Suprapubic skin (tissue), 4 donors: ENCODE measurements around the gene CCSER1. TPM values are rescaled to one million over a fixed set of nuclear protein-coding genes. Genes with fewer than 3 reads are reported as not detected.
"Not testable (repeated sequence)": the region's sequence is repeated elsewhere in the genome, so short reads cannot be mapped to it uniquely, and the experiment has no call there.

Source experiments
- DNase-seq, 2 donors: peaks; one replicate each; pipeline ENCODE4 v3.0.0-alpha.2; 2019; ENCODE audit warnings: low spot score in 2 of 2
- H3K27ac ChIP-seq: fragments of 200-600 bp; sonication (generic); one replicate; pipeline ENCODE4 v1.5.1; 2019
- H3K27me3 ChIP-seq: fragments of 200-600 bp; sonication (generic); one replicate; pipeline ENCODE4 v1.5.1; 2019
- H3K36me3 ChIP-seq: fragments of 200-600 bp; sonication (generic); one replicate; pipeline ENCODE4 v1.5.1; 2019
- H3K4me1 ChIP-seq: fragments of 200-600 bp; sonication (generic); one replicate; pipeline ENCODE4 v1.5.1; 2019
- H3K4me3 ChIP-seq: fragments of 200-600 bp; sonication (generic); one replicate; pipeline ENCODE4 v1.5.1; 2019; ENCODE audit warnings: mild to moderate bottlenecking
- H3K9me3 ChIP-seq: fragments of 200-600 bp; sonication (generic); one replicate; pipeline ENCODE4 v1.5.1; 2019
- EP300 ChIP-seq: sonication (generic); formaldehyde crosslinking; IDR thresholded peaks from one replicate; pipeline ENCODE4 v1.6.1; 2017; ENCODE audit warnings: antibody characterized with exemption
- POLR2A ChIP-seq, 2 donors: fragments of 450-650 bp; IDR thresholded peaks; one replicate each; pipeline ENCODE4 v1.6.1; 2017; ENCODE audit warnings: antibody characterized with exemption in 2 of 2, mild to moderate bottlenecking in 2 of 2, moderate library complexity in 2 of 2
- POLR2AphosphoS5 ChIP-seq, 3 donors: sonication (generic); formaldehyde crosslinking; IDR thresholded peaks; one replicate each; pipeline ENCODE4 v1.6.1; 2017; ENCODE audit warnings: antibody characterized with exemption in 3 of 3
- WGBS: methylation state at CpG from one replicate; pipeline ENCODE4 v1.1.5; 2018; 5-methylcytosine and 5-hydroxymethylcytosine counted together
- total RNA-seq, 4 donors: library from RNA; depleted of rRNA; stranded (reverse); fragments of >200 nt; gene quantifications; one replicate each; pipeline ENCODE4 v1.1.0, GENCODE V29; 2016
- TF ChIP-seq, protein P1 (sequence below), 2 donors: fragments of 200-600 bp in 1 of 2; fragments of 450-650 bp in 1 of 2; sonication (generic) in 1 of 2; IDR thresholded peaks; one replicate each; pipeline ENCODE4 v1.5.1; 2016 to 2019; ENCODE audit warnings: antibody characterized with exemption in 2 of 2, mild to moderate bottlenecking in 1 of 2, moderate library complexity in 1 of 2

CCSER1 gene
- total RNA-seq, 4 donors from 2014 or later = 6.7 to 39.5 (median 11.8) TPM

DNA sequence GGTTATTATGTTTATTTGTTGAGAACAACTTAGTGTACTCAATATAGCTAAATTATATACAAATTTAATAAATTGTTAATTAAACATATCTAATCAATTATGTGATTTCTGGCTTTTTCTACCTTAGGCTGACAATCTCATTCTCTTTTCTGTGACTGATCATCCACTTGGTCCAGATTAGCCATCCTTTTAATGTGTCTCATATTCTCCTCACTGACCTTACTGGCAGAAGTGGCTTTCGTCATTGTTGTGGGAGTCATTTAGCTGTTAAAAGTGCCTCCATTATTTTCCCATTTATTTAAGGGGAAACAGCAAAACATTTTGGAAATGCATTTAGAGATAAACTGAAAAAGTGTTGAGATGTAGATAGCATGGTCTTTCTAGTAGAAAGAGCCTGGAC is 172.2 kb downstream of the CCSER1 start:
- no peak for DNase-seq
- no peaks in the 10 kb centered on the region for H3K36me3 ChIP-seq
- H3K27me3 ChIP-seq = no peaks in the 10 kb centered on the region
- no peak for TF ChIP-seq POLR2AphosphoS5 (IDR thresholded peaks at IDR 0.05)
- no peak for TF ChIP-seq POLR2A (IDR thresholded peaks at IDR 0.05)
- no peak for TF ChIP-seq EP300
- TF ChIP-seq, protein P1, sequence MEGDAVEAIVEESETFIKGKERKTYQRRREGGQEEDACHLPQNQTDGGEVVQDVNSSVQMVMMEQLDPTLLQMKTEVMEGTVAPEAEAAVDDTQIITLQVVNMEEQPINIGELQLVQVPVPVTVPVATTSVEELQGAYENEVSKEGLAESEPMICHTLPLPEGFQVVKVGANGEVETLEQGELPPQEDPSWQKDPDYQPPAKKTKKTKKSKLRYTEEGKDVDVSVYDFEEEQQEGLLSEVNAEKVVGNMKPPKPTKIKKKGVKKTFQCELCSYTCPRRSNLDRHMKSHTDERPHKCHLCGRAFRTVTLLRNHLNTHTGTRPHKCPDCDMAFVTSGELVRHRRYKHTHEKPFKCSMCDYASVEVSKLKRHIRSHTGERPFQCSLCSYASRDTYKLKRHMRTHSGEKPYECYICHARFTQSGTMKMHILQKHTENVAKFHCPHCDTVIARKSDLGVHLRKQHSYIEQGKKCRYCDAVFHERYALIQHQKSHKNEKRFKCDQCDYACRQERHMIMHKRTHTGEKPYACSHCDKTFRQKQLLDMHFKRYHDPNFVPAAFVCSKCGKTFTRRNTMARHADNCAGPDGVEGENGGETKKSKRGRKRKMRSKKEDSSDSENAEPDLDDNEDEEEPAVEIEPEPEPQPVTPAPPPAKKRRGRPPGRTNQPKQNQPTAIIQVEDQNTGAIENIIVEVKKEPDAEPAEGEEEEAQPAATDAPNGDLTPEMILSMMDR (IDR thresholded peaks at IDR 0.05) = no peak
- no peak overlapping the region for H3K4me3 ChIP-seq
- H3K9me3 ChIP-seq = no peaks in the 10 kb centered on the region
- H3K4me1 ChIP-seq = no peaks in the 10 kb centered on the region
- WGBS = 94% methylated on average over 1 of the region's 1 CpG
- no peak overlapping the region for H3K27ac ChIP-seq

DNA sequence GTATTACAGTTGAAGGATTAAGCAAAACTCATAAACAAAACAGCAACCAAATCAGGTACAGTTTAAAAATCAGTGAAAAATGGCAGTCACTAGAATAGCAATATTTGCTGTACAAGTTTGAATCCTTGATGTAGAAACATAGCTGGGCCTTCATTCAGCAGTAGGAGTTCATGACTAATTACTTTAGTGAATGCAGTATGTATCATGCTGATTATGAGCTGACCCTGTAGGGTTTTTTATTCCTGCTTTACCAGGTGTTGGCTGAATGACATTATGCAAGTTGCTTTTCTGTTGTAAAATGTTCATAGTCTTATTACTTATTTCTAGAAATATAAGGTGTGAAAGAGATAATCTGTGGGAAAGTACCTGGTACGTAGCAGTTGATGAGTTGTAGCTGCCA is 179.6 kb downstream of the CCSER1 start:
- WGBS = 93% methylated on average over 1 of the region's 1 CpG
- Histone ChIP-seq H3K27ac (no peak overlapping the region), H3K4me3 (no peak overlapping the region), H3K9me3 (no peaks in the 10 kb centered on the region), H3K36me3 (no peaks in the 10 kb centered on the region), H3K4me1 (no peaks in the 10 kb centered on the region), H3K27me3 (no peaks in the 10 kb centered on the region)
- TF ChIP-seq, protein P1 (IDR thresholded peaks at IDR 0.05) = no peak
- TF ChIP-seq EP300 = no peak
- TF ChIP-seq POLR2A (IDR thresholded peaks at IDR 0.05) = no peak
- no peak for TF ChIP-seq POLR2AphosphoS5 (IDR thresholded peaks at IDR 0.05)
- no peak for DNase-seq

DNA sequence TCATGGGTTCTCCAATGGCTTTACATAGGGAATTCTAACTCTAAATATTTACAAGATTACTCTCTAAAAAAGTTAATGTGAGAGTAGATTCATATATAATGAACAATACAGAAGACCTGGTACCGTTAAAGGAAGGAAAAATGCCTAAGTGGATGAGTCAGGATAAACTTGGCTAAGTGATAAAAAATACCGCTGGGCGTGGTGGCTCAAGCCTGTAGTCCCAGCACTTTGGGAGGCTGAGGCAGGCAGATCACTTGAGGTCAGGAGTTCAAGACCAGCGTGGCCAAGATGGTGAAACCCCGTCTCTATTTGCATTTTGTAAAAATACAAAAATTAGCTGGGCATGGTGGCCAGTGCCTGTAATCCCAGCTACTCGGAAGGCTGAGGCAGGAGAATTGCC is 189.9 kb downstream of the CCSER1 start:
- 82% methylated on average over 6 of the region's 6 CpGs for WGBS
- not testable (repeated sequence) for DNase-seq, H3K4me3 ChIP-seq, H3K9me3 ChIP-seq, H3K36me3 ChIP-seq, H3K27ac ChIP-seq, H3K27me3 ChIP-seq
- H3K4me1 ChIP-seq = peaks cover 12% of the 10 kb centered on the region

DNA sequence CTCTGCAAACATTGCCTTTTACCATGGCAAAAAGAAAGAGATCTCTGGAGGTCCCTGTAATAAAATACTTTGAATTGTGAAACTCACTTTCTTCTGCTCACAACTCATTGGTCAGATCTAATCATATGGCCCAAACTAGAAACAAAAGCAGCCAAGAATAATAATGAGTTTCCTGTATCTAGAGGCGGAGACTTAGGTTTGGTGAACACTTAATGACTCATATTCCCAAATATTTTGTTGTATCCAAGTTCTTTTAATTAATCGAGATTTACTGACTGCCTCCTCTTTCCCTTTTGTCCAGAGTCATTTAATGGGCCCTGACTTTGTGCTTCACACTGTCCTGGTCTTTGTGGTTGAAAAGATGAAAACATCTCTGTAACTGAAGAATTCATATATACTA is 190.6 kb downstream of the CCSER1 start:
- Histone ChIP-seq H3K27me3 (no peaks in the 10 kb centered on the region), H3K4me1 (peaks cover 12% of the 10 kb centered on the region), H3K4me3 (no peak overlapping the region), H3K27ac (no peak overlapping the region), H3K36me3 (no peaks in the 10 kb centered on the region), H3K9me3 (peaks cover under 1% of the 10 kb centered on the region)
- TF ChIP-seq POLR2A (IDR thresholded peaks at IDR 0.05) (no peak), POLR2AphosphoS5 (IDR thresholded peaks at IDR 0.05) (no peak), EP300 (no peak)
- TF ChIP-seq, protein P1 (IDR thresholded peaks at IDR 0.05) = no peak
- WGBS = 21% methylated on average over 2 of the region's 2 CpGs
- DNase-seq = no peak

DNA sequence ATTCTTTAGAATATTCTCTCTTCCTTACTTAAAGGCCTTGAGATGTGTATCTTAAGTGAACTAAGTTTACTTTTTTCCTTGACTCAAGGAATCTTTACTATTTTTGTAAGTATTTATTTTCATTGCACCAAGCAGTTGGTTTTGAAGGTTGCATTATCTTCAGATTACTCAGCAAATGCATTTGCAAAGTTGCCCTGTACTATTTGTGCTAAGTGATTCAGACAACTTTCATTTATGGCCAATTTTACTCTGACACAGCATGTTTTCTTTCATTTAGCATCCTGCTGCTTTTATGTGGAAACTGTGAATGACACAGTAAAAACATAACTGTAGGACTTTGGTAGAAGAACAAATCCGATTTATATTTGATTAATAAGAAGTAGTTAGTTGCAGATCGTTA is 191.0 kb downstream of the CCSER1 start:
- 74% methylated on average over 2 of the region's 2 CpGs for WGBS
- peaks cover 12% of the 10 kb centered on the region for H3K4me1 ChIP-seq
- no peak overlapping the region for H3K4me3 ChIP-seq
- no peaks in the 10 kb centered on the region for H3K27me3 ChIP-seq
- H3K36me3 ChIP-seq = no peaks in the 10 kb centered on the region
- TF ChIP-seq EP300 = no peak
- no peak for TF ChIP-seq POLR2AphosphoS5 (IDR thresholded peaks at IDR 0.05)
- TF ChIP-seq, protein P1 (IDR thresholded peaks at IDR 0.05) = no peak
- no peak for TF ChIP-seq POLR2A (IDR thresholded peaks at IDR 0.05)
- peaks cover 4% of the 10 kb centered on the region for H3K9me3 ChIP-seq
- no peak overlapping the region for H3K27ac ChIP-seq
- no peak for DNase-seq

DNA sequence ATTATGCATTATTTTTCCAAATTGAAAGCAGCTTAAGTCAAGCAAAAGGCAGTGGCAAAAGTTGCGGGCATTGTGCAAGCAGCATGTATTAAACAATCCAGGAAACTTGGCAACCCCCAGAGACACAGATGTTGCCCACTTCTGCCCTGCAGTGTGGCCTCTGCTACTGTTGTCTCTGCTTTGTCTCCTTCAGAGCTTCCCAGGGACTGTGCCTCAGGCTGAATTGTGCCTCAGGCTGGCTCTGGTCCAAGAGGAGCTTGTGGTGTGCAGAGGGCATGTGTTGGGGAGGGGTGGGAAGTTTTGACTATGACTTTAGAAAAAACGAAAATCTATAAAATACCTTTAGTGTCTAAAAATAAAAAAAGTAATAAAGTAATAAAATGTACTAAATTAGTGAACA is 201.4 kb downstream of the CCSER1 start:
- Histone ChIP-seq H3K4me1 (no peaks in the 10 kb centered on the region), H3K36me3 (no peaks in the 10 kb centered on the region), H3K27ac (no peak overlapping the region), H3K4me3 (no peak overlapping the region), H3K27me3 (no peaks in the 10 kb centered on the region), H3K9me3 (no peaks in the 10 kb centered on the region)
- WGBS = 20% methylated on average over 2 of the region's 2 CpGs
- DNase-seq = no peak
- TF ChIP-seq EP300 = no peak
- no peak for TF ChIP-seq POLR2AphosphoS5 (IDR thresholded peaks at IDR 0.05)
- TF ChIP-seq, protein P1 (IDR thresholded peaks at IDR 0.05) = no peak
- TF ChIP-seq POLR2A (IDR thresholded peaks at IDR 0.05) = no peak
